HepG2 (cell line): ENCODE results near the gene DCC.

ENCODE experiments used
- GTF2F1 ChIP-seq: fragments of 150-350 bp; IDR thresholded peaks from 2 replicates; pipeline ENCODE4 v1.6.1; 2014; ENCODE audit warnings: low read length
- ZNF569 ChIP-seq: sonication (generic); formaldehyde crosslinking; IDR thresholded peaks from 2 replicates; pipeline ENCODE4 v1.5.0; 2020; ENCODE audit warnings: mild to moderate bottlenecking, missing genetic modification reagents, moderate library complexity, borderline replicate concordance
- TF ChIP-seq, protein P1 (sequence below): sonication (generic); formaldehyde crosslinking; IDR thresholded peaks from 2 replicates; pipeline ENCODE4 v1.5.0; 2020; ENCODE audit warnings: mild to moderate bottlenecking, missing genetic modification reagents, moderate library complexity
- TF ChIP-seq, protein P2 (sequence below): IDR thresholded peaks from 2 replicates; pipeline ENCODE4 v1.6.1; 2016; ENCODE audit warnings: low read depth, missing genetic modification reagents, missing compliant biosample characterization
- TF ChIP-seq, protein P3 (sequence below): sonication (generic); formaldehyde crosslinking; IDR thresholded peaks from 2 replicates; pipeline ENCODE4 v1.5.0; 2020; ENCODE audit warnings: mild to moderate bottlenecking, missing genetic modification reagents

GRCh38 chr18:53241161-53241560 is 901.2 kb downstream of the DCC start:
- TF ChIP-seq ZNF569, result no peak
- TF ChIP-seq GTF2F1, result no peak
- TF ChIP-seq, protein P1, sequence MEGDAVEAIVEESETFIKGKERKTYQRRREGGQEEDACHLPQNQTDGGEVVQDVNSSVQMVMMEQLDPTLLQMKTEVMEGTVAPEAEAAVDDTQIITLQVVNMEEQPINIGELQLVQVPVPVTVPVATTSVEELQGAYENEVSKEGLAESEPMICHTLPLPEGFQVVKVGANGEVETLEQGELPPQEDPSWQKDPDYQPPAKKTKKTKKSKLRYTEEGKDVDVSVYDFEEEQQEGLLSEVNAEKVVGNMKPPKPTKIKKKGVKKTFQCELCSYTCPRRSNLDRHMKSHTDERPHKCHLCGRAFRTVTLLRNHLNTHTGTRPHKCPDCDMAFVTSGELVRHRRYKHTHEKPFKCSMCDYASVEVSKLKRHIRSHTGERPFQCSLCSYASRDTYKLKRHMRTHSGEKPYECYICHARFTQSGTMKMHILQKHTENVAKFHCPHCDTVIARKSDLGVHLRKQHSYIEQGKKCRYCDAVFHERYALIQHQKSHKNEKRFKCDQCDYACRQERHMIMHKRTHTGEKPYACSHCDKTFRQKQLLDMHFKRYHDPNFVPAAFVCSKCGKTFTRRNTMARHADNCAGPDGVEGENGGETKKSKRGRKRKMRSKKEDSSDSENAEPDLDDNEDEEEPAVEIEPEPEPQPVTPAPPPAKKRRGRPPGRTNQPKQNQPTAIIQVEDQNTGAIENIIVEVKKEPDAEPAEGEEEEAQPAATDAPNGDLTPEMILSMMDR (CRISPR knock-in tag), result no peak
- TF ChIP-seq, protein P2, sequence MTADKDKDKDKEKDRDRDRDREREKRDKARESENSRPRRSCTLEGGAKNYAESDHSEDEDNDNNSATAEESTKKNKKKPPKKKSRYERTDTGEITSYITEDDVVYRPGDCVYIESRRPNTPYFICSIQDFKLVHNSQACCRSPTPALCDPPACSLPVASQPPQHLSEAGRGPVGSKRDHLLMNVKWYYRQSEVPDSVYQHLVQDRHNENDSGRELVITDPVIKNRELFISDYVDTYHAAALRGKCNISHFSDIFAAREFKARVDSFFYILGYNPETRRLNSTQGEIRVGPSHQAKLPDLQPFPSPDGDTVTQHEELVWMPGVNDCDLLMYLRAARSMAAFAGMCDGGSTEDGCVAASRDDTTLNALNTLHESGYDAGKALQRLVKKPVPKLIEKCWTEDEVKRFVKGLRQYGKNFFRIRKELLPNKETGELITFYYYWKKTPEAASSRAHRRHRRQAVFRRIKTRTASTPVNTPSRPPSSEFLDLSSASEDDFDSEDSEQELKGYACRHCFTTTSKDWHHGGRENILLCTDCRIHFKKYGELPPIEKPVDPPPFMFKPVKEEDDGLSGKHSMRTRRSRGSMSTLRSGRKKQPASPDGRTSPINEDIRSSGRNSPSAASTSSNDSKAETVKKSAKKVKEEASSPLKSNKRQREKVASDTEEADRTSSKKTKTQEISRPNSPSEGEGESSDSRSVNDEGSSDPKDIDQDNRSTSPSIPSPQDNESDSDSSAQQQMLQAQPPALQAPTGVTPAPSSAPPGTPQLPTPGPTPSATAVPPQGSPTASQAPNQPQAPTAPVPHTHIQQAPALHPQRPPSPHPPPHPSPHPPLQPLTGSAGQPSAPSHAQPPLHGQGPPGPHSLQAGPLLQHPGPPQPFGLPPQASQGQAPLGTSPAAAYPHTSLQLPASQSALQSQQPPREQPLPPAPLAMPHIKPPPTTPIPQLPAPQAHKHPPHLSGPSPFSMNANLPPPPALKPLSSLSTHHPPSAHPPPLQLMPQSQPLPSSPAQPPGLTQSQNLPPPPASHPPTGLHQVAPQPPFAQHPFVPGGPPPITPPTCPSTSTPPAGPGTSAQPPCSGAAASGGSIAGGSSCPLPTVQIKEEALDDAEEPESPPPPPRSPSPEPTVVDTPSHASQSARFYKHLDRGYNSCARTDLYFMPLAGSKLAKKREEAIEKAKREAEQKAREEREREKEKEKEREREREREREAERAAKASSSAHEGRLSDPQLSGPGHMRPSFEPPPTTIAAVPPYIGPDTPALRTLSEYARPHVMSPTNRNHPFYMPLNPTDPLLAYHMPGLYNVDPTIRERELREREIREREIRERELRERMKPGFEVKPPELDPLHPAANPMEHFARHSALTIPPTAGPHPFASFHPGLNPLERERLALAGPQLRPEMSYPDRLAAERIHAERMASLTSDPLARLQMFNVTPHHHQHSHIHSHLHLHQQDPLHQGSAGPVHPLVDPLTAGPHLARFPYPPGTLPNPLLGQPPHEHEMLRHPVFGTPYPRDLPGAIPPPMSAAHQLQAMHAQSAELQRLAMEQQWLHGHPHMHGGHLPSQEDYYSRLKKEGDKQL, result no peak
- TF ChIP-seq, protein P3, sequence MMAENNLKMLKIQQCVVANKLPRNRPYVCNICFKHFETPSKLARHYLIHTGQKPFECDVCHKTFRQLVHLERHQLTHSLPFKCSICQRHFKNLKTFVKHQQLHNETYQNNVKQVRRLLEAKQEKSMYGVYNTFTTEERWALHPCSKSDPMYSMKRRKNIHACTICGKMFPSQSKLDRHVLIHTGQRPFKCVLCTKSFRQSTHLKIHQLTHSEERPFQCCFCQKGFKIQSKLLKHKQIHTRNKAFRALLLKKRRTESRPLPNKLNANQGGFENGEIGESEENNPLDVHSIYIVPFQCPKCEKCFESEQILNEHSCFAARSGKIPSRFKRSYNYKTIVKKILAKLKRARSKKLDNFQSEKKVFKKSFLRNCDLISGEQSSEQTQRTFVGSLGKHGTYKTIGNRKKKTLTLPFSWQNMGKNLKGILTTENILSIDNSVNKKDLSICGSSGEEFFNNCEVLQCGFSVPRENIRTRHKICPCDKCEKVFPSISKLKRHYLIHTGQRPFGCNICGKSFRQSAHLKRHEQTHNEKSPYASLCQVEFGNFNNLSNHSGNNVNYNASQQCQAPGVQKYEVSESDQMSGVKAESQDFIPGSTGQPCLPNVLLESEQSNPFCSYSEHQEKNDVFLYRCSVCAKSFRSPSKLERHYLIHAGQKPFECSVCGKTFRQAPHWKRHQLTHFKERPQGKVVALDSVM, result no peak
